ENCODE results near the gene SPATS2. TPM values are rescaled to one million over a fixed set of nuclear protein-coding genes. Genes with fewer than 3 reads are reported as not detected.
A peak's percentile ranks its signal among the peaks of the same experiment; 100 is the strongest.

The SPATS2 gene
- total RNA-seq, 4 donors from 2014 or later = 14.0 to 26.5 (median 19.6) TPM

- H3K4me3 ChIP-seq (ENCODE audit: low read depth, poor library complexity, severe bottlenecking) = no peak overlapping the region
- 90 to 91% methylated on average over 1 of the region's 1 CpG for WGBS, 2 donors
- DNase-seq (ENCODE audit: low spot score in 2 of 2) = no peak
- intact Hi-C loops (cut with DNase I; ENCODE audit: low total_unique reads) = no loop called here
- TF ChIP-seq, protein P1, sequence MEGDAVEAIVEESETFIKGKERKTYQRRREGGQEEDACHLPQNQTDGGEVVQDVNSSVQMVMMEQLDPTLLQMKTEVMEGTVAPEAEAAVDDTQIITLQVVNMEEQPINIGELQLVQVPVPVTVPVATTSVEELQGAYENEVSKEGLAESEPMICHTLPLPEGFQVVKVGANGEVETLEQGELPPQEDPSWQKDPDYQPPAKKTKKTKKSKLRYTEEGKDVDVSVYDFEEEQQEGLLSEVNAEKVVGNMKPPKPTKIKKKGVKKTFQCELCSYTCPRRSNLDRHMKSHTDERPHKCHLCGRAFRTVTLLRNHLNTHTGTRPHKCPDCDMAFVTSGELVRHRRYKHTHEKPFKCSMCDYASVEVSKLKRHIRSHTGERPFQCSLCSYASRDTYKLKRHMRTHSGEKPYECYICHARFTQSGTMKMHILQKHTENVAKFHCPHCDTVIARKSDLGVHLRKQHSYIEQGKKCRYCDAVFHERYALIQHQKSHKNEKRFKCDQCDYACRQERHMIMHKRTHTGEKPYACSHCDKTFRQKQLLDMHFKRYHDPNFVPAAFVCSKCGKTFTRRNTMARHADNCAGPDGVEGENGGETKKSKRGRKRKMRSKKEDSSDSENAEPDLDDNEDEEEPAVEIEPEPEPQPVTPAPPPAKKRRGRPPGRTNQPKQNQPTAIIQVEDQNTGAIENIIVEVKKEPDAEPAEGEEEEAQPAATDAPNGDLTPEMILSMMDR (IDR thresholded peaks at IDR 0.05) = no peak
- no peak for TF ChIP-seq POLR2A (IDR thresholded peaks at IDR 0.05)
Observed at GRCh38 chr12:49400304-49400703, 33.0 kb downstream of the SPATS2 start.

GRCh38 chr12:49403971-49404450 lies 36.7 kb downstream of the SPATS2 start:
- 36 to 43% methylated on average over 5 of the region's 5 CpGs for WGBS, 2 donors
- no peak overlapping the region for H3K4me3 ChIP-seq (ENCODE audit: low read depth, poor library complexity, severe bottlenecking)
- intact Hi-C loops (cut with DNase I; ENCODE audit: low total_unique reads) = no loop called here
- peak in 1 of 2 donors; percentile 22 for DNase-seq (ENCODE audit: low spot score in 2 of 2)
- no peak for TF ChIP-seq POLR2A (IDR thresholded peaks at IDR 0.05)
- TF ChIP-seq, protein P1 (IDR thresholded peaks at IDR 0.05) = no peak

GRCh38 chr12:49404956-49405355 lies 37.7 kb downstream of the SPATS2 start:
- intact Hi-C loops (cut with DNase I; ENCODE audit: low total_unique reads) = no loop called here
- TF ChIP-seq POLR2A (IDR thresholded peaks at IDR 0.05) = no peak
- TF ChIP-seq, protein P1 (IDR thresholded peaks at IDR 0.05) = no peak
- DNase-seq (ENCODE audit: low spot score in 2 of 2) = no peak
- H3K4me3 ChIP-seq (ENCODE audit: low read depth, poor library complexity, severe bottlenecking) = no peak overlapping the region

- intact Hi-C loops (cut with DNase I; ENCODE audit: low total_unique reads) = no loop called here
- no peak overlapping the region for H3K4me3 ChIP-seq (ENCODE audit: low read depth, poor library complexity, severe bottlenecking)
- no peak for DNase-seq (ENCODE audit: low spot score in 2 of 2)
- TF ChIP-seq, protein P1 (IDR thresholded peaks at IDR 0.05) = no peak
- no peak for TF ChIP-seq POLR2A (IDR thresholded peaks at IDR 0.05)
- WGBS, 2 donors = 92% methylated on average over 1 of the region's 1 CpG
Observed at GRCh38 chr12:49410818-49411217, 43.6 kb downstream of the SPATS2 start.

- H3K4me3 ChIP-seq (ENCODE audit: low read depth, poor library complexity, severe bottlenecking) = no peak overlapping the region
- intact Hi-C loops (cut with DNase I; ENCODE audit: low total_unique reads) = no loop called here
- 86% methylated on average over 6 of the region's 6 CpGs for WGBS, 2 donors
- DNase-seq (ENCODE audit: low spot score in 2 of 2) = no peak
- no peak for TF ChIP-seq POLR2A (IDR thresholded peaks at IDR 0.05)
- TF ChIP-seq, protein P1 (IDR thresholded peaks at IDR 0.05) = no peak
Observed at GRCh38 chr12:49413010-49413409, 45.7 kb downstream of the SPATS2 start.

DNA sequence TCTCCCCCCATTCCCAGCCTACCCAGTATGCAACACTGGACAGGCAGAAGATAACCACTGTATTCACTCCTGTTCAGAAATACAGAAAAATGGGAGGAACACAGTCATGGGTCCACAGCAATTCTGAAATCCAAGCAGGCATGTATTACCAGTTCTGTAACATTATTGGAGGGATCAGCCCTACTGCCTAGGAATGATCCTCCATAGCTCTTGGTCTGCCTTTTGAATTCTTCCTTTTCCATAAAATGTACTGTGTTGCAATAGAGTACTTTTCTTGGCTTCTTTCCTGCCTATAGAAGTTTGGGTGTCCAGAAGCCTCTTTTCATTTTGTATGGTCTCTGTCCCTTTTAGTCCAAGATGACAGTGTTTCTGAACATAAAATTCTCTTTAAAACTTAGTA lies 46.5 kb downstream of the SPATS2 start:
- intact Hi-C loops (cut with DNase I; ENCODE audit: low total_unique reads) = no loop called here
- no peak overlapping the region for H3K4me3 ChIP-seq (ENCODE audit: low read depth, poor library complexity, severe bottlenecking)
- TF ChIP-seq, protein P1 (IDR thresholded peaks at IDR 0.05) = no peak
- no peak for TF ChIP-seq POLR2A (IDR thresholded peaks at IDR 0.05)
- no peak for DNase-seq (ENCODE audit: low spot score in 2 of 2)

All from lower leg skin (tissue), 4 donors.